K562 (cell line): ENCODE results near the gene ZSCAN21. TPM values are rescaled to one million over a fixed set of nuclear protein-coding genes. Genes with fewer than 3 reads are reported as not detected.
A peak's percentile ranks its signal among the peaks of the same experiment; 100 is the strongest.

ENCODE experiments used
- ATAC-seq: fragments of 200-7000 bp; cut with Tn5 transposase; 3 replicates; pipeline ENCODE4 v1.9.1; 2020; ENCODE audit warnings: moderate library complexity
- BruUV-seq: library from RNA; stranded (reverse); fragments of 400-500 nt; replicated peaks from 2 replicates; lab custom pipeline; 2021; lab: Mats Ljungman, UMichigan
- CTCF ChIA-PET: fragments of 300-600 bp; formaldehyde crosslinking; extraction: SDS; loops from one replicate; lab custom pipeline; 2021; ENCODE audit warnings: low intra/inter-chr PET ratio; lab: Yijun Ruan, JAX
- POLR2A ChIA-PET: fragments of 300-600, 350-650 bp; sonication (Branson Sonifier 250); formaldehyde crosslinking; extraction: SDS; loops from one replicate; lab custom pipeline; 2021; ENCODE audit warnings: antibody characterized with exemption, inconsistent platforms; lab: Yijun Ruan, JAX
- DNase-seq, 4 experiments: peaks; one replicate each; pipeline versions ENCODE4 v3.0.0 to v3.0.0-alpha.2; 2011 to 2018; ENCODE audit warnings: low spot score in 3 of 4, mixed read lengths in 3 of 4; ENCODE audit errors: extremely low read depth in 1 of 4
- FAIRE-seq: peaks from 2 replicates; lab custom pipeline; 2011; peaks lifted over from hg19 to GRCh38; lab: Jason Lieb, UNC
- H2AFZ ChIP-seq: 2 replicates; pipeline ENCODE4 v1.6.0; 2011; ENCODE audit warnings: low read depth, low read length, control low read depth, inconsistent platforms
- H3K27ac ChIP-seq: fragments of 200-600 bp; 3 replicates; pipeline ENCODE4 v1.8.0; 2011; ENCODE audit warnings: low read depth, mild to moderate bottlenecking, control low read depth, inconsistent platforms, low read length, moderate library complexity, mixed read lengths; ENCODE audit errors: extremely low read depth
- H3K27me3 ChIP-seq, 2 experiments: fragments of 300-600 bp in 1 of 2; 2 replicates in 1 of 2; 3 replicates in 1 of 2; pipeline versions ENCODE4 v1.6.0 to v1.8.0; 2011; ENCODE audit warnings: inconsistent platforms in 2 of 2, low read length in 2 of 2, mild to moderate bottlenecking in 1 of 2, mixed read lengths in 1 of 2, moderate library complexity in 1 of 2; ENCODE audit not compliant: control insufficient read depth in 2 of 2, insufficient read depth in 2 of 2
- H3K36me3 ChIP-seq: fragments of 300-600 bp; 3 replicates; pipeline ENCODE4 v1.8.0; 2011; ENCODE audit warnings: mild to moderate bottlenecking, low read length, inconsistent platforms; ENCODE audit not compliant: control insufficient read depth, insufficient read depth
- H3K4me1 ChIP-seq, 2 experiments: fragments of 200-600 bp in 1 of 2; replicated peaks in 1 of 2; 2 replicates in 1 of 2; 3 replicates in 1 of 2; pipeline versions ENCODE4 v1.5.1 to v1.8.0; 2011; ENCODE audit warnings: inconsistent platforms in 2 of 2, low read length in 2 of 2, mild to moderate bottlenecking in 1 of 2, mixed read lengths in 1 of 2, moderate library complexity in 1 of 2; ENCODE audit not compliant: control insufficient read depth in 2 of 2, insufficient read depth in 2 of 2
- H3K4me2 ChIP-seq: 2 replicates; pipeline ENCODE4 v1.6.1; 2011; ENCODE audit warnings: low read length, control low read depth, inconsistent platforms, mixed read lengths; ENCODE audit not compliant: insufficient read depth
- H3K4me3 ChIP-seq: fragments of 200-600 bp; sonication (generic), shearing (Covaris generic); 2 replicates; pipeline ENCODE4 v1.5.1; 2016; ENCODE audit warnings: control low read depth, inconsistent platforms
- H3K79me2 ChIP-seq: fragments of 200-600 bp; 3 replicates; pipeline ENCODE4 v1.8.0; 2011; ENCODE audit warnings: low read length, inconsistent platforms; ENCODE audit not compliant: control insufficient read depth, insufficient read depth
- H3K9ac ChIP-seq, 2 experiments: 2 replicates each; pipeline versions ENCODE4 v1.6.0 to v1.6.1; 2011; ENCODE audit warnings: low read depth in 2 of 2, low read length in 2 of 2, control low read depth in 1 of 2, inconsistent platforms in 1 of 2, mild to moderate bottlenecking in 1 of 2, mixed read lengths in 1 of 2; ENCODE audit not compliant: insufficient read depth in 1 of 2
- H3K9me1 ChIP-seq: one replicate; pipeline ENCODE4 v1.6.0; 2011; ENCODE audit warnings: inconsistent platforms, mild to moderate bottlenecking, low read length, moderate library complexity; ENCODE audit not compliant: control insufficient read depth, insufficient read depth
- H3K9me3 ChIP-seq: replicated peaks from 2 replicates; pipeline ENCODE4 v1.5.1; 2011; ENCODE audit warnings: low read depth, low read length, inconsistent platforms; ENCODE audit not compliant: control insufficient read depth, insufficient read depth
- H4K20me1 ChIP-seq: replicated peaks from 2 replicates; pipeline ENCODE4 v1.6.1; 2011; ENCODE audit warnings: low read length, inconsistent platforms, mixed read lengths; ENCODE audit not compliant: control insufficient read depth, insufficient read depth
- ATF2 ChIP-seq: sonication (generic); formaldehyde crosslinking; IDR thresholded peaks from 2 replicates; pipeline ENCODE4 v1.8.1; 2022; ENCODE audit warnings: missing genetic modification reagents
- ATF3 ChIP-seq, 2 experiments: fragments of 450-650 bp in 1 of 2; sonication (generic) in 1 of 2; formaldehyde crosslinking in 1 of 2; IDR thresholded peaks in 1 of 2; conservative IDR thresholded peaks in 1 of 2; 2 replicates each; pipeline versions ENCODE4 v1.6.1 to v1.8.1; 2016 to 2023; ENCODE audit warnings: mild to moderate bottlenecking in 2 of 2, moderate library complexity in 2 of 2, inconsistent platforms in 1 of 2, missing genetic modification reagents in 1 of 2
- DDX20 ChIP-seq: fragments of 450-650 bp; IDR thresholded peaks from 2 replicates; pipeline ENCODE4 v1.6.1; 2016; ENCODE audit warnings: missing genetic modification characterization, low read depth, mild to moderate bottlenecking, missing compliant biosample characterization, moderate library complexity
- ESRRA ChIP-seq: fragments of 450-650 bp; IDR thresholded peaks from 2 replicates; pipeline ENCODE4 v1.6.1; 2014; ENCODE audit warnings: low read depth, mild to moderate bottlenecking, moderate library complexity, borderline replicate concordance
- MLLT1 ChIP-seq, 2 experiments: fragments of 450-650 bp; IDR thresholded peaks; 2 replicates each; pipeline ENCODE4 v1.6.1; 2016
- PML ChIP-seq: IDR thresholded peaks from 2 replicates; pipeline ENCODE4 v1.6.1; 2012; ENCODE audit warnings: low read length, inconsistent platforms
- TRIM24 ChIP-seq, 2 experiments: fragments of 450-650 bp; IDR thresholded peaks; 2 replicates each; pipeline ENCODE4 v1.6.1; 2016
- ZNF280A ChIP-seq: fragments of 450-650 bp; IDR thresholded peaks from 2 replicates; pipeline ENCODE4 v1.6.1; 2018; ENCODE audit warnings: mild to moderate bottlenecking, low read depth; ENCODE audit not compliant: partially characterized antibody
- ZNF778 ChIP-seq: fragments of 450-650 bp; formaldehyde crosslinking; IDR thresholded peaks from 2 replicates; pipeline ENCODE4 v1.4.0; 2020; ENCODE audit warnings: mild to moderate bottlenecking, moderate library complexity
- WGBS: fragments of 100-300 bp; shearing (Covaris generic); methylation state at CpG from one replicate; pipeline ENCODE4 v1.1.6; 2016; ENCODE audit warnings: low coverage, mixed read lengths; ENCODE audit not compliant: insufficient coverage; ENCODE audit errors: missing lambda C conversion rate; 5-methylcytosine and 5-hydroxymethylcytosine counted together
- in situ Hi-C: fragments of 300-500 bp; cut with MboI; formaldehyde crosslinking; loops from 4 replicates; pipeline ENCODE4 v1.15.0; 2018; ENCODE audit warnings: inconsistent platforms, mixed read lengths
- intact Hi-C: fragments of 100-400 bp; cut with micrococcal nuclease; formaldehyde crosslinking; loops from 2 replicates; pipeline ENCODE4 v1.14.2; 2022
- polyA plus RNA-seq, 8 experiments: library from polyadenylated mRNA; depleted of rRNA in 4 of 8; stranded (reverse) in 5 of 8; unstranded in 3 of 8; fragments of >200 nt; fragmentation: Nextera tagmentation in 2 of 8; fragmentation: Illumina TruSeq in 1 of 8; extraction: Ambion mirVana in 2 of 8; extraction: Trizol in 1 of 8; gene quantifications; 2 replicates each; pipeline versions ENCODE4 v1.2.1 to v1.2.3, GENCODE V29; 2011 to 2014; ENCODE audit warnings: inconsistent platforms in 1 of 8, missing spikeins in 1 of 8
- total RNA-seq, 7 experiments: library from RNA; depleted of rRNA in 6 of 7; stranded (reverse); fragments of >200 nt in 6 of 7; fragmentation: Illumina TruSeq in 2 of 7; extraction: Trizol in 2 of 7; gene quantifications; 2 replicates each; pipeline versions ENCODE4 v1.2.1 to v1.2.3, GENCODE V29; 2011 to 2021; ENCODE audit warnings: low replicate concordance in 1 of 7

ZSCAN21 gene
- total and polyA plus RNA-seq, 9 of the 15 experiments (the other 6 are each of a cell fraction or from before 2014, with no cell fraction given): 5.9 to 15.5 (median 13.2) TPM

GRCh38 chr7:100017300-100017699 lies 32.3 kb upstream of the ZSCAN21 start:
- TF ChIP-seq TRIM24 (IDR thresholded peaks at IDR 0.05): no peak
- 0 out of 2 replicates have a peak, but pooled peaks have one; percentile 2 for TF ChIP-seq PML
- no peak for TF ChIP-seq MLLT1 (IDR thresholded peaks at IDR 0.05)
- no peak for TF ChIP-seq DDX20 (tag)
- WGBS: 92% methylated on average over 11 of the region's 11 CpGs
- Histone ChIP-seq H4K20me1 (peaks cover 17% of the 10 kb centered on the region), H2AFZ (no peak overlapping the region), H3K27me3 (no peaks in the 10 kb centered on the region), H3K36me3 (peaks cover 34% of the 10 kb centered on the region), H3K4me3 (no peak overlapping the region), H3K9me3 (no peaks in the 10 kb centered on the region), H3K4me2 (no peak overlapping the region), H3K9ac (no peak overlapping the region), H3K79me2 (peaks cover 64% of the 10 kb centered on the region), H3K27ac (no peak overlapping the region), H3K4me1 (peaks cover 16 to 17% of the 10 kb centered on the region in 2 experiments; a peak in 4 of 5 replicates), H3K9me1 (no peaks in the 10 kb centered on the region)
- DNase-seq (no peak), ATAC-seq (no peak), FAIRE-seq (no peak)
- no TSS peak for BruUV-seq
- in situ Hi-C loops: no loop called here
- intact Hi-C loops: no loop called here
- CTCF ChIA-PET: interaction anchor here (1.5 kb wide), 1 partner anchor 65 kb away, joined by 3 read pairs; the partner anchor contains the start of gene ZNF3
- POLR2A ChIA-PET: interaction anchor here (0.6 to 2.0 kb wide), 10 partner anchors 9 to 444 kb away, joined by 3 to 6 read pairs (median 4); no protein-coding TSS in a partner anchor

- H3K36me3 ChIP-seq: peaks cover 39% of the 10 kb centered on the region
- no peak overlapping the region for H3K4me3 ChIP-seq
- H4K20me1 ChIP-seq: peaks cover 17% of the 10 kb centered on the region
- intact Hi-C loops (no loop called here), in situ Hi-C loops (no loop called here)
- DNase-seq (no peak), FAIRE-seq (no peak), ATAC-seq (no peak)
- BruUV-seq: no TSS peak
- H3K27ac ChIP-seq: no peak overlapping the region
- H3K9ac ChIP-seq: no peak overlapping the region
- H3K79me2 ChIP-seq: peaks cover 69% of the 10 kb centered on the region
- no peak overlapping the region for H3K4me2 ChIP-seq
- 96% methylated on average over 5 of the region's 5 CpGs for WGBS
- no peaks in the 10 kb centered on the region for H3K27me3 ChIP-seq
- no peaks in the 10 kb centered on the region for H3K9me1 ChIP-seq
- ChIA-PET POLR2A (interaction anchor here (0.8 to 2.0 kb wide), 3 partner anchors 11 to 33 kb away, joined by 3 to 6 read pairs (median 4); no protein-coding TSS in a partner anchor), CTCF (no interaction called here)
- H2AFZ ChIP-seq: no peak overlapping the region
- H3K9me3 ChIP-seq: no peaks in the 10 kb centered on the region
- peaks cover 12 to 13% of the 10 kb centered on the region in 2 experiments; a peak in 3 of 5 replicates for H3K4me1 ChIP-seq
- TF ChIP-seq ESRRA (no peak), ZNF280A (no peak), ZNF778 (CRISPR knock-in tag) (no peak), ATF2 (CRISPR knock-in tag) (no peak), ATF3 (IDR thresholded peaks at IDR 0.05) (no peak), ATF3 (CRISPR knock-in tag; conservative IDR thresholded peaks at IDR 0.05) (no peak)
Measured at GRCh38 chr7:100017875-100018274, 31.7 kb upstream of the ZSCAN21 start.
